Kidney (tissue), 14 donors: Measurements from ENCODE around the gene MEGF11. TPM values are rescaled to one million over a fixed set of nuclear protein-coding genes. Genes with fewer than 3 reads are reported as not detected.

ENCODE experiments used
- DNase-seq, 5 donors: peaks; one replicate each; pipeline ENCODE4 v3.0.0-alpha.2; 2013 to 2020
- FAIRE-seq: peaks from 2 replicates; lab custom pipeline; 2012; peaks lifted over from hg19 to GRCh38; lab: Jason Lieb, UNC
- H3K27ac ChIP-seq, 2 donors: one replicate each; pipeline ENCODE4 v1.7.0; 2013; ENCODE audit warnings: low read depth in 2 of 2, low read length in 2 of 2, inconsistent platforms in 1 of 2
- H3K27me3 ChIP-seq: one replicate; pipeline ENCODE4 v1.7.1; 2013; ENCODE audit warnings: low read length, inconsistent platforms; ENCODE audit not compliant: control insufficient read depth, insufficient read depth
- H3K36me3 ChIP-seq, 3 donors: one replicate each; pipeline versions ENCODE4 v1.7.0 to v1.7.1; 2013; ENCODE audit warnings: low read length in 3 of 3, control low read depth in 1 of 3, inconsistent platforms in 1 of 3; ENCODE audit not compliant: insufficient read depth in 3 of 3, control insufficient read depth in 2 of 3
- H3K4me1 ChIP-seq, 3 donors: one replicate each; pipeline versions ENCODE4 v1.7.0 to v1.7.1; 2013; ENCODE audit warnings: low read length in 3 of 3, inconsistent platforms in 1 of 3, low read depth in 1 of 3; ENCODE audit not compliant: control insufficient read depth in 2 of 3, insufficient read depth in 2 of 3
- H3K4me3 ChIP-seq, 3 donors: one replicate each; pipeline versions ENCODE4 v1.7.0 to v1.8.1; 2013; ENCODE audit warnings: low read length in 3 of 3, control low read depth in 1 of 3, inconsistent platforms in 1 of 3
- H3K9ac ChIP-seq, 3 donors: one replicate each; pipeline versions ENCODE4 v1.7.0 to v1.7.1; 2013; ENCODE audit warnings: low read length in 3 of 3, control low read depth in 1 of 3, inconsistent platforms in 1 of 3
- H3K9me3 ChIP-seq, 3 donors: one replicate each; pipeline versions ENCODE4 v1.7.0 to v1.7.1; 2013; ENCODE audit warnings: low read length in 3 of 3, control low read depth in 1 of 3, inconsistent platforms in 1 of 3; ENCODE audit not compliant: control insufficient read depth in 2 of 3, insufficient read depth in 1 of 3
- intact Hi-C: fragments of 100-400 bp; cut with DNase I; formaldehyde crosslinking; loops from one replicate; pipeline ENCODE4 v1.11.1; 2022
- polyA plus RNA-seq: library from polyadenylated mRNA; stranded (reverse); fragments of 350-450 nt; fragmentation: Illumina TruSeq; extraction: RNeasy Lipid Tissue Mini Kit (QIAGEN cat#74804); gene quantifications from one replicate; pipeline ENCODE4 v1.2.3, GENCODE V29; 2014; ENCODE audit warnings: low read depth, low replicate concordance; ENCODE audit not compliant: insufficient read depth
- total RNA-seq: library from RNA; stranded (reverse); fragmentation: NEBNext Ultra II Directional; extraction: Animal tissue kit (Norgen Biotek cat#: 25700); gene quantifications from one replicate; pipeline ENCODE4 v1.2.1, GENCODE V29; 2021
- TF ChIP-seq, protein P1 (sequence below): IDR thresholded peaks from 3 replicates; pipeline ENCODE4 v1.5.1; 2012; ENCODE audit warnings: mild to moderate bottlenecking, moderate library complexity, borderline replicate concordance; ENCODE audit not compliant: insufficient read depth; ENCODE audit errors: extremely low read depth
- donor health status: control.
- donor health status: control.
- donor health status: control.
- donor health status: control.
- donor health status: control.
- donor health status: DM: yes; HTN: yes; CAD: no.
- donor health status: Normal renal cell carcinoma (clear cell type).

Gene MEGF11
- total and polyA plus RNA-seq, 2 donors from 2014 or later = 10.4 to 41.8 TPM

DNA sequence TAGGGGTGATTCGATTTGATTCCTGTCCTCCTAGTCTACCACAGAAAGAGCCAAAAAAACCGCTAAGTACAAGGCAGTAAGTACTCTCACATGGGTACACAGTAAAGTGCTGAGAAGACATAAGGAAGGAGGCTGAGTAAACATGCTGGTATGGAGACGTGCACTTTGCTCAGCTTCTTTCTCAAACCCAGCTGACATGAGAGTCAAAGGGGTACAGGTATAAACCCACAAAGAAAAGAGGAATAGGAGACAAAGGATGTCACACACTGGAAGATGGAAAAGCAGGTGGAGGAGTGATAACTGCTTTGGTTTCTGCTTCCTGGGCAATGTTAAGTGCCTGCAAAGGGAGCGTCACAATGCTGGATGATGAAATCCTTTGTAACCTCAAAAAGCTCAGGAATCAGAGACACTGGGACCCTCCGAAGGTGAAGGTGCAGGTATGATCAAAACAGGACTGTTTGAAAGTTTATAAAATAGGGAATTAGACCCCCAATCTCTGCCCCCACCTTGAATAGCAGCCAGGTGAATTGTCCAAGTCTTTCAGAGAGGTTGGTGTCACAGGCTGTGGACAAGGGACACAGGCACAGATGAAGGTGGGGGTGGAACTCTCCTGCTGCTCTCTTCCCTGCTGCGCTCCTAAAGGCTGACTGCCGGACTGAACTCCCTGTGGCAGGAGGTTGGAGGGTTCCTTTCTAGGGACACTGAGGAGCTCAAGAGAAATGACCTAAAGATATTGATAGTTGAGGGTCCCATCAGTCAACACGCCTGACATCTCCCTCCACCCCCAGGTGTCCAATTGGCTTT is 282.4 kb downstream of the MEGF11 start:
- TF ChIP-seq, protein P1, sequence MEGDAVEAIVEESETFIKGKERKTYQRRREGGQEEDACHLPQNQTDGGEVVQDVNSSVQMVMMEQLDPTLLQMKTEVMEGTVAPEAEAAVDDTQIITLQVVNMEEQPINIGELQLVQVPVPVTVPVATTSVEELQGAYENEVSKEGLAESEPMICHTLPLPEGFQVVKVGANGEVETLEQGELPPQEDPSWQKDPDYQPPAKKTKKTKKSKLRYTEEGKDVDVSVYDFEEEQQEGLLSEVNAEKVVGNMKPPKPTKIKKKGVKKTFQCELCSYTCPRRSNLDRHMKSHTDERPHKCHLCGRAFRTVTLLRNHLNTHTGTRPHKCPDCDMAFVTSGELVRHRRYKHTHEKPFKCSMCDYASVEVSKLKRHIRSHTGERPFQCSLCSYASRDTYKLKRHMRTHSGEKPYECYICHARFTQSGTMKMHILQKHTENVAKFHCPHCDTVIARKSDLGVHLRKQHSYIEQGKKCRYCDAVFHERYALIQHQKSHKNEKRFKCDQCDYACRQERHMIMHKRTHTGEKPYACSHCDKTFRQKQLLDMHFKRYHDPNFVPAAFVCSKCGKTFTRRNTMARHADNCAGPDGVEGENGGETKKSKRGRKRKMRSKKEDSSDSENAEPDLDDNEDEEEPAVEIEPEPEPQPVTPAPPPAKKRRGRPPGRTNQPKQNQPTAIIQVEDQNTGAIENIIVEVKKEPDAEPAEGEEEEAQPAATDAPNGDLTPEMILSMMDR = no peak
- Histone ChIP-seq H3K9me3 (no peaks in the 10 kb centered on the region), H3K27ac (no peak overlapping the region), H3K36me3 (no peaks in the 10 kb centered on the region), H3K4me3 (no peak overlapping the region), H3K4me1 (no peaks in the 10 kb centered on the region), H3K27me3 (no peaks in the 10 kb centered on the region), H3K9ac (no peak overlapping the region)
- intact Hi-C loops = no loop called here
- DNase-seq (no peak), FAIRE-seq (no peak)

DNA sequence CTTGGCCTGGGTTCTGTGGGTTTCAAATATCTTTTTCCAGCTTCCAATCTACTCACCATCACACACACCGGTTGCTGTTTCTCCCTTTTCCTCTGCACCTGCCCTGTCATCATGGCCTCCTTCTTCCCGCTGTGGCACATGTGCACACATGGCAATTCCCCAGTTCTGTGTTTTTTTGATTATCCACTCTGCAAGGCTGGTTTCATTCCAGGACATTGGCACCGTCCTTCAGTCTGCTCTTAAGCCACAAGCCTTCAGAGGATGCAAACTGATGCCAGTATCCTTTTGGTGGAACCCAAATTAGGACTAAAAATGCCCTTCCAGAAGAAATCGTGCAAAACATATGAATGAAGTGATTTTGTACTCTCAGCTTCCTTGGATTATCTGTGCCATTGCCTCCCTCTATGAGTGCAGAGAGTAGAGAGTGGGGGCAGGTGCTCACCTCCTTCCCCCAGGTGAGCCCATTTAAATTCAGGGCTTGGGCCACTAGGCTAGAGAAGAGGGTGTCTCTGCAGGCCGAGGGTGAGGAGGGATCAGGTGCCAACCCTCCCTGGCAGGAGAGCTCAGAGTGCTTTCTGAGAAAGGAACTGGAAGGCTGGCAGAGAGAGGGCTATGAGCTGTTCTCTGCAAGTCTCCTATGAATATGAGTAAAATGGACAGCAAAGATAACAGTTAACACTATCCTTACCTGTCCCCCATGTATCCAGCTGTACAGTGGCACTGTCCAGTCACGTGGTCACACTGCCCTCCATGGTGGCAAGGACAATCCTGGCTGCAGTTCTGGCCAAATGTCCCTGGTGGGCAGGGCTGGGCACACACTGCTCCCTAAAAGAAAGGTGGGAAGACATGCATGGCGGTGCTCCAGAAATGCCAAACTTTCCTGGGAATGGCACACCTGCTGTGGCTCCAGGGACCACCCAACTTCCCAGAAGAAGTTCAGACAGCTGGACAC is 283.4 kb downstream of the MEGF11 start:
- Histone ChIP-seq H3K27me3 (no peaks in the 10 kb centered on the region), H3K27ac (no peak overlapping the region), H3K9ac (no peak overlapping the region), H3K9me3 (no peaks in the 10 kb centered on the region), H3K4me3 (no peak overlapping the region), H3K36me3 (no peaks in the 10 kb centered on the region), H3K4me1 (no peaks in the 10 kb centered on the region)
- FAIRE-seq (no peak), DNase-seq (no peak)
- TF ChIP-seq, protein P1 = no peak
- intact Hi-C loops = no loop called here

DNA sequence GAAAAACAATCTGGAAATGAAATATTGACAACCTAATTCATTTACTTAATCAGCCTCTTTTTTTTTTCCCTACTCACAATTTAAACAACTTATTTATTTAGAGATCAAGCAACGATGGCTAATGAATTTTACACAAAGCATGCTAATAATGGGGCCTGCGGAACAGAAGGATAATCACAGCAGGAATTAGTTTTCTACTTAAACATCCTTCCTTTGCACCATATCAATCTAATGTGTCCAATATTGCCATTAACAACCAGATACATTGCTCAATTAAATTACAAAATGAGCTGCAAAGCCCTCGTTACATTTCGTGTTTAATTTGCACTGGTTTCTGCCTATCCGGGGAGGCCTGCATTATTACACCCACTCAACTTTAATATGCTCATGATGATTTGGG is 285.0 kb downstream of the MEGF11 start:
- no peaks in the 10 kb centered on the region for H3K9me3 ChIP-seq
- no peak overlapping the region for H3K27ac ChIP-seq
- H3K4me3 ChIP-seq = no peak overlapping the region
- no peaks in the 10 kb centered on the region for H3K27me3 ChIP-seq
- TF ChIP-seq, protein P1 = no peak
- no peak for DNase-seq
- intact Hi-C loops = no loop called here
- H3K9ac ChIP-seq = no peak overlapping the region
- no peak for FAIRE-seq
- H3K4me1 ChIP-seq = no peaks in the 10 kb centered on the region
- H3K36me3 ChIP-seq = no peaks in the 10 kb centered on the region
